SK-N-SH (cell line): ENCODE results near the gene OST4.

ENCODE experiments used
- CHD2 ChIP-seq: fragments of 150-350 bp; IDR thresholded peaks from 2 replicates; pipeline ENCODE4 v1.6.1; 2018; ENCODE audit warnings: low read length; ENCODE audit not compliant: partially characterized antibody
- EP300 ChIP-seq, 2 experiments: IDR thresholded peaks; 2 replicates each; pipeline versions ENCODE4 v1.4.0 to v1.6.1; 2012; ENCODE audit warnings: borderline replicate concordance in 1 of 2, low read depth in 1 of 2, low read length in 1 of 2
- GATA2 ChIP-seq: sonication (generic); formaldehyde crosslinking; IDR thresholded peaks from 2 replicates; pipeline ENCODE4 v1.5.0; 2020; ENCODE audit warnings: mild to moderate bottlenecking, missing genetic modification reagents
- POLR2AphosphoS5 ChIP-seq: IDR thresholded peaks from 2 replicates; pipeline ENCODE4 v1.6.1; 2012; ENCODE audit warnings: low read depth, low read length
- RAD21 ChIP-seq: IDR thresholded peaks from 2 replicates; pipeline ENCODE4 v1.6.1; 2012; ENCODE audit warnings: mild to moderate bottlenecking, low read length
- TAF1 ChIP-seq: IDR thresholded peaks from 2 replicates; pipeline ENCODE4 v1.6.1; 2012; ENCODE audit warnings: low read depth, mild to moderate bottlenecking, low read length, moderate library complexity, borderline replicate concordance
- YY1 ChIP-seq: IDR thresholded peaks from 2 replicates; pipeline ENCODE4 v1.4.0; 2012; ENCODE audit warnings: low read depth, mild to moderate bottlenecking
- TF ChIP-seq, protein P1 (sequence below): IDR thresholded peaks from 2 replicates; pipeline ENCODE4 v1.6.1; 2012; ENCODE audit warnings: mild to moderate bottlenecking, low read depth, low read length, moderate library complexity
- TF ChIP-seq, protein P2 (sequence below): fragments of 200-600 bp; sonication (generic); IDR thresholded peaks from 2 replicates; pipeline ENCODE4 v1.6.1; 2017; ENCODE audit warnings: antibody characterized with exemption, mild to moderate bottlenecking, moderate library complexity
- TF ChIP-seq, protein P3 (sequence below): IDR thresholded peaks from 2 replicates; pipeline ENCODE4 v1.4.0; 2012; ENCODE audit warnings: low read depth

DNA sequence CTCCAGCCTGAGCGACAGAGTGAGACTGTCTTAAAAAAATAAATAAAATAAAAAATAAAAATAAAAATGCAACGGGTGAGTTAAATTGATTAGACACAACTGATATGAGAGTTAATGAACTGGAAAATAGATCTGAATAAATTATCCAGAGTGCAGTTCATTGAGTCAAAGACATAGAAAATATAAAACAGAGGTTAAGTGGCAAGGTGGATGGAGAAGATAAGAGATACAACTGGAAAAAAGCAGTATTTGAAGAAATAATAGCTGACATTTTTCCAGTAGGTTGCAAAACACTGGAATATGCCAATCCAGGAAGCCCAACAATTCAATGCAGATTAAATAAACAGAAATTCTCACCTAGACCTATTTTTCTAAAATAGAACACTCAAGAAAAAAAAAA lies 36.8 kb upstream of the OST4 start:
- TF ChIP-seq, protein P1, sequence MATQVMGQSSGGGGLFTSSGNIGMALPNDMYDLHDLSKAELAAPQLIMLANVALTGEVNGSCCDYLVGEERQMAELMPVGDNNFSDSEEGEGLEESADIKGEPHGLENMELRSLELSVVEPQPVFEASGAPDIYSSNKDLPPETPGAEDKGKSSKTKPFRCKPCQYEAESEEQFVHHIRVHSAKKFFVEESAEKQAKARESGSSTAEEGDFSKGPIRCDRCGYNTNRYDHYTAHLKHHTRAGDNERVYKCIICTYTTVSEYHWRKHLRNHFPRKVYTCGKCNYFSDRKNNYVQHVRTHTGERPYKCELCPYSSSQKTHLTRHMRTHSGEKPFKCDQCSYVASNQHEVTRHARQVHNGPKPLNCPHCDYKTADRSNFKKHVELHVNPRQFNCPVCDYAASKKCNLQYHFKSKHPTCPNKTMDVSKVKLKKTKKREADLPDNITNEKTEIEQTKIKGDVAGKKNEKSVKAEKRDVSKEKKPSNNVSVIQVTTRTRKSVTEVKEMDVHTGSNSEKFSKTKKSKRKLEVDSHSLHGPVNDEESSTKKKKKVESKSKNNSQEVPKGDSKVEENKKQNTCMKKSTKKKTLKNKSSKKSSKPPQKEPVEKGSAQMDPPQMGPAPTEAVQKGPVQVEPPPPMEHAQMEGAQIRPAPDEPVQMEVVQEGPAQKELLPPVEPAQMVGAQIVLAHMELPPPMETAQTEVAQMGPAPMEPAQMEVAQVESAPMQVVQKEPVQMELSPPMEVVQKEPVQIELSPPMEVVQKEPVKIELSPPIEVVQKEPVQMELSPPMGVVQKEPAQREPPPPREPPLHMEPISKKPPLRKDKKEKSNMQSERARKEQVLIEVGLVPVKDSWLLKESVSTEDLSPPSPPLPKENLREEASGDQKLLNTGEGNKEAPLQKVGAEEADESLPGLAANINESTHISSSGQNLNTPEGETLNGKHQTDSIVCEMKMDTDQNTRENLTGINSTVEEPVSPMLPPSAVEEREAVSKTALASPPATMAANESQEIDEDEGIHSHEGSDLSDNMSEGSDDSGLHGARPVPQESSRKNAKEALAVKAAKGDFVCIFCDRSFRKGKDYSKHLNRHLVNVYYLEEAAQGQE = no peak
- TF ChIP-seq POLR2AphosphoS5 = no peak
- no peak for TF ChIP-seq GATA2 (CRISPR knock-in tag)
- TF ChIP-seq, protein P2, sequence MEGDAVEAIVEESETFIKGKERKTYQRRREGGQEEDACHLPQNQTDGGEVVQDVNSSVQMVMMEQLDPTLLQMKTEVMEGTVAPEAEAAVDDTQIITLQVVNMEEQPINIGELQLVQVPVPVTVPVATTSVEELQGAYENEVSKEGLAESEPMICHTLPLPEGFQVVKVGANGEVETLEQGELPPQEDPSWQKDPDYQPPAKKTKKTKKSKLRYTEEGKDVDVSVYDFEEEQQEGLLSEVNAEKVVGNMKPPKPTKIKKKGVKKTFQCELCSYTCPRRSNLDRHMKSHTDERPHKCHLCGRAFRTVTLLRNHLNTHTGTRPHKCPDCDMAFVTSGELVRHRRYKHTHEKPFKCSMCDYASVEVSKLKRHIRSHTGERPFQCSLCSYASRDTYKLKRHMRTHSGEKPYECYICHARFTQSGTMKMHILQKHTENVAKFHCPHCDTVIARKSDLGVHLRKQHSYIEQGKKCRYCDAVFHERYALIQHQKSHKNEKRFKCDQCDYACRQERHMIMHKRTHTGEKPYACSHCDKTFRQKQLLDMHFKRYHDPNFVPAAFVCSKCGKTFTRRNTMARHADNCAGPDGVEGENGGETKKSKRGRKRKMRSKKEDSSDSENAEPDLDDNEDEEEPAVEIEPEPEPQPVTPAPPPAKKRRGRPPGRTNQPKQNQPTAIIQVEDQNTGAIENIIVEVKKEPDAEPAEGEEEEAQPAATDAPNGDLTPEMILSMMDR = no peak
- TF ChIP-seq CHD2 = no peak
- no peak for TF ChIP-seq RAD21
- no peak for TF ChIP-seq EP300 (IDR thresholded peaks at IDR 0.05; ENCODE audit: borderline replicate concordance in 1 of 2, low read depth in 1 of 2, low read length in 1 of 2)
- no peak for TF ChIP-seq YY1
- no peak for TF ChIP-seq TAF1
- TF ChIP-seq, protein P3, sequence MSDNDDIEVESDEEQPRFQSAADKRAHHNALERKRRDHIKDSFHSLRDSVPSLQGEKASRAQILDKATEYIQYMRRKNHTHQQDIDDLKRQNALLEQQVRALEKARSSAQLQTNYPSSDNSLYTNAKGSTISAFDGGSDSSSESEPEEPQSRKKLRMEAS = no peak
